NCI-H2171 treated with DMSO at 0.1 percent for 48 hours (cell line): ENCODE measurements around the gene TEC.

Experiments
- DNase-seq: peaks from one replicate; lab custom pipeline; 2025; lab: John Stamatoyannopoulos, UW

The TEC gene

DNA sequence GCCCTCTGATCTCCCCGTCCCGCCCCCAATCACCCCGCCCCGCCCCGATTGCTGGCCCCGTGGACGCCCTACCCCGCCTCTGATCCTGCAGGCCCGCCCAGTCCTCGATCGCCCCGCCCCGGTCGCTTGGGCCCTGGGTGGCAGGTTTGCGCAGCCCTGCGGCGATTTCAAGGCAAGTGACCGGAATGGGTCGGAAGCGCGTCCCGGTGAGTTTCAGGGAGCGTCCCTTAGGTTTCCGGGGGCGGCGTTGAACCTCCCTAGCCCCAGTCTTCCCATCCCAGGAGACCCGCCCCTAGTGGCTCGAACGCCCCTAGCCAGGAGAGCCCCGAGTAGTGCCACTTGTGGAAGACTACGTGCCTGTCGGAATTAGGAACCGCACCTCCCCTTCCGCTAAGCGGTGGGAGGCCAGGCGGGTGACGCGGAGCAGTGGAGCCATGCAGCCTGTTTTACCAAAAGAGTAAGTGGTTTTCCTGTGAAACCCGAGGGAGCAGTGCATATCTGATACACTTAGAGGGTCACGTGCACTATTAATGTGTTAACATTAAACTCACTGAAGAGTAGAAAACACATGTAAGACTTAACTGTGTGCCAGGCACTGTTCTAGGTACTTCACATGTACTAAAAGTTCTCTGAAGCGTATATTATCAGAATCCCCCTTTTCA lies 354 bp upstream of the TEC start:
- DNase-seq, result peak; percentile 11

GRCh38 chr4:48267574-48267973 lies 2.1 kb downstream of the TEC start:
- DNase-seq, result no peak

DNA sequence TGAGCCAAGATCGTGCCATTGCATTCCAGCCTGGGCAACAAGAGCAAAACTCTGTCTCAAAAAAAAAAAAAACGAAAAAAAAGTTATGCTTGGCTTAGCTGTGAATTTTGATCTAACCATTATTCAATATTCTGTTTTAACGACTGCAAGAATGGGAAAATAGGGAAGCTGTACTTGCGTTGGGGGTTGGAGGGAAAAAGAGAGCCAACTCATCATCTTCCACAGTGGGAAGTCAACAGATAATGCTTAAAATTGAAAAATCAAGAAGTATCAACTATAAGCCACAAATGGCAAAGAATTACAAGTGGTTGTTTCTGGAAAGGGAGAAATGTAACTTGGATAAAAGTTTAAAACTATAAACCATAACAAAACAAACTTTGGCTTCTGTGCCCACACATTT lies 2.9 kb downstream of the TEC start:
- no peak for DNase-seq

GRCh38 chr4:48262926-48263325 lies 6.7 kb downstream of the TEC start:
- DNase-seq, result no peak

GRCh38 chr4:48262484-48262883 lies 7.2 kb downstream of the TEC start:
- no peak for DNase-seq

GRCh38 chr4:48261281-48261680 lies 8.4 kb downstream of the TEC start:
- DNase-seq, result no peak

- DNase-seq, result no peak
These were observed 9.9 kb downstream of the TEC start for GRCh38 chr4:48259748-48260147.

GRCh38 chr4:48258845-48259397 lies 10.7 kb downstream of the TEC start:
- DNase-seq, result no peak

DNA sequence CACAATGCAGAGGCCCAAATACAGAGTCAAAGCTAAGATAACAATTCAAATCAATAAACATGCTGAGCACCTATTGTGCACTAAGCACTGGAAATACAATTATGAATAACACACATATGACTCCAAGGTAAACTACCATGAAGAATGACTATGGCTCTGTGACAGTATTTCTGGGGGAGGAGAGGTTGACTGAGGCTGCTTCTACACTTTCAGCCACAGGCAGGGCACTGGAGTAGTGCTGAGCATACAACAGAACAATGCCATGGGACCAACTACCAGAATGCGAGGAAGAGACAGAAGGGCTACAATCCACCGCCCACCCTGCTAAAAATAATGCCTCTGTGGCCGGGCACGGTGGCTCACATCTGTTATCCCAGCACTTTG lies 13.7 kb downstream of the TEC start:
- DNase-seq, result no peak

DNA sequence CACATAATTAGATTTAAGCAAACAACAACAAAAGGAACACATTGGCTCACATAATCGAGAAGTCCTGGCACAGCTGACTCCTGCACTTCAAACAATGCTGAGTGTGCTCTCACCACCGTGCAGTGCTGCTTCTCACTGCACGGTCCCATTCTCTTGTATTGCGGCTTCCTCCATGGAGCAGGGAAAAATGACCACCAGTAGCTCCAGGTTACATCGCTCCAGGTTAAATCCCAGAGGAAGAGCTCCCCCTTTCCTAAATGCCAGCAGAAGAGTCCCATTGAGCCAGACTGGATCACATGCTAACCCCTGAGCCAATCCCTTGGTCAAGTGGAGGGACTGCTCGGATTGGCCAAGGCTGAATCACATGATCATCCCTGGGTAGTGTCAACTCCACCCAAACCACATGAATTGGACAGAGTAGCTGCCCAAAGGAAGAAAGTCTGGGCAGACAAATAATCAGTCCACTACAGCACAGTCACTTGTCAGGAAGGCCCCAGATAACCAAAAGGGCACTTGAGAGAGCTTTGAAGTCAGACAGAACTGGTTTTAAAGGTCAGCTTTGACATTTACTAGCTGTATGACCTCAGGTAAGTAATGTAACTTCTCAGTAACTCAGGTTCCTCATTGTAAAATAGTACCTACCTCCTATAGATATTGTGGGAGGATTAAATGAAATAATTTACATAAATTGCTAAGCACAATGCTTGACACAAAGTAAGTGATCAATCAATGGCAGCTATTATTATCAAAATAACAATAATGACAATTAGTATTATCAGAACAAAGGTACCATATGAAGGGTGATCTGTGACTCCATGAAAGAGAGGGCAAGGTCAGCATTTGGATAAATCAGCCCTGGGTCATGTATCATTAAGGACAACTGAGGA lies 14.3 kb downstream of the TEC start:
- no peak for DNase-seq

DNA sequence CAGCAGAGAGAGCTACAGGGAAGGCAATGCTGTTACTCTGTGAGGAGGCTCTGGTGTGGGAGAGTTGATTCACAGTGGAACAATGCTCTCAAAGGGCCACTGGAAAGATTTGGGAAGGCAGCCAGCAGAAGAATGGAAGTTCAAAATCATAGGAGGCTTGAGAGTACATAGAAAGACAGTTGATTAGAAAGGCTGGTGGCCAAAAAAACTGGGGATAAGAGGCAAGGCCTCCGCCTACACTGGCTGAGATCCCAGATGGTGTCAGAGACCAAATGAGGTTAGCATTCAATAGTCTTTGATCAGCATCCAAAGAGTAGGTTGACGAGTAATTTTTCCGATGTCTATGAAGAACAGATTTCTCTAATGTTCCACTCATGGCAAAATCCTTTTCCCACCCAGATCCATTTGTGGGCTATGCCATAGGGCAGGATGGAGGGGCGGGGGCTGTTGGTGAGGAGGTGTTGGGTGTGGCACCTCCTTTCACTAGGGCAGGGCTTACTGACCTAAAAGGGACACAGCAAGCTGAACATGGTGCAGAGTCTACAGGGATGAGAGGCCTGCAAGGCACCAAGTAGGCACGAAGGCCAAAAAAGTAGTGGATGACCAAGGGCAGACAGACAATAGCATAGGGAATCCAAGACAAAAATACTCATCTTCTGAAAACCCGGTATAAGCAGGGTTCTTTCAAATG lies 15.1 kb downstream of the TEC start:
- DNase-seq, result no peak

- DNase-seq, result no peak
These were observed 17.3 kb downstream of the TEC start for GRCh38 chr4:48252313-48252712.

DNA sequence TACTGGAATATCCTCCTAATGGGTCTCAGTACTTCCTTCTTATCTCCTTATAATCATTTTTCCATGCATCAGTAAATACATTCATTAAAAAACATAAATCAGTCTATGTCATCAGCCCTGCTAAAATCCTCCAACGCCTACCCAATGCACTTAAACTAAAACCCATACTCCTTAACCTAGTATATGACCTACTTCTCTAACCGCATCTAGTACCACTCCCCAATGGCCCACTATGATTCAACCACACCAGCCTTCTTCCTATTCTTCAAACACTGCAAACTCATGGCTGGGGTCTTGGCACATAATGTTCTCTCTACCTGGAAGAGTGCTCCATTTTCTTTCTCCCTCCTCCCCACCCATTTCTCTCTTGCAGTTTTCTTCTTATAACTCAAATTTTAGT lies 18.7 kb downstream of the TEC start:
- no peak for DNase-seq

DNA sequence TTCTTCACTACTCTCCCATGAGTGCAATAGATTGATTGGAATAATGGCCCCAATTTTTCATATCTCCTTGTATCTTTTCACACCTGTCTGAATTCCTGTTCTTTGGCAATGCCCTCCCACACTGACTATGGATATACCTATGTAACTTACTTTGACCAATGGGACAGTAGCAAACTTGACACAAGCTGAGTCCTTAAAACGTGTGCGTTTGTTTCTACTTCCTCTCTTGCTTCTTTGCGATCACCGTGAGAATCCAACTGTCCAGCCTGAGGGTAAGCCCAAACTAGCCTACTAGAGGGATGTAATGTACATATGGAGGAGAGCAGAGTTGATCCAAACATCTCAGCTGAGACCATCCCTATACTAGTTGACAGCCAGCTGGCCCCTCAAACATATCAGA lies 19.3 kb downstream of the TEC start:
- DNase-seq, result no peak

DNA sequence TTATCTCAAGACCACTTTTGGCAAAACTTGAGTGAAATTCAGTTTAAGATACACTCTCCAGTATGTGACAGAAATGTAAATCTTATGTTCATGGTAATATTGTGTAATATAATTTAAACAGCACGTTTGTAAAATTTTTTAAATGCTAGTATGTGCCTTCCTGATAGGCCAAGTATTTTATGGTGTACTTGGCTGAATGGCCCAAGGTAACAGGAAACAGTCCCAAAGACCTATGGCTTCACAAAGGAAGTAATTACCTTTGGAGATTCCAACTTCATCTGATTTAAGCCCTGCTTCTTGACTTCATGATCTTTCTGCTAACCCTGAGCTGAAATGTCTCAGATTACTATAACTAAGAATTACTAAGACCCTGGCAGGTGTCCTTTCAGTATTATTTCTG lies 20.3 kb downstream of the TEC start:
- no peak for DNase-seq

DNA sequence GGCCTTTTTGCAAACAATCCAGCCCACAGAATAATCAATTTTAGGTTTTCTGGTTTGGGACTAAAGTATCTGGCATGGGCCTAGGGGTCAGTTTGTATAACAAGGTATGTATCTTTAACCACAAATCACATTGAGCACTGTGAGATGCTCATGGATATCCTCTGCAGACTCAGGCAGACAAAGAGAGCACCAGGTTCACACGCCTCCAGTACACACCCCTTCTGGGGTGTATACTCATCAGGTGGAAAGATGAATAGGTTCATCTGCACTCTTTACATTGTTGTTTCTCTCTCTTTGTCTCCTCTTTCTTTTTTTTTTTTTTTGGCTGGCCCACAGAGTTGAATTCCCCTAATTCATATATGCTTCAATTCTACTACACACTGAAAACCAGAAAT lies 21.1 kb downstream of the TEC start:
- DNase-seq, result no peak

GRCh38 chr4:48247878-48248558 lies 21.6 kb downstream of the TEC start:
- no peak for DNase-seq

DNA sequence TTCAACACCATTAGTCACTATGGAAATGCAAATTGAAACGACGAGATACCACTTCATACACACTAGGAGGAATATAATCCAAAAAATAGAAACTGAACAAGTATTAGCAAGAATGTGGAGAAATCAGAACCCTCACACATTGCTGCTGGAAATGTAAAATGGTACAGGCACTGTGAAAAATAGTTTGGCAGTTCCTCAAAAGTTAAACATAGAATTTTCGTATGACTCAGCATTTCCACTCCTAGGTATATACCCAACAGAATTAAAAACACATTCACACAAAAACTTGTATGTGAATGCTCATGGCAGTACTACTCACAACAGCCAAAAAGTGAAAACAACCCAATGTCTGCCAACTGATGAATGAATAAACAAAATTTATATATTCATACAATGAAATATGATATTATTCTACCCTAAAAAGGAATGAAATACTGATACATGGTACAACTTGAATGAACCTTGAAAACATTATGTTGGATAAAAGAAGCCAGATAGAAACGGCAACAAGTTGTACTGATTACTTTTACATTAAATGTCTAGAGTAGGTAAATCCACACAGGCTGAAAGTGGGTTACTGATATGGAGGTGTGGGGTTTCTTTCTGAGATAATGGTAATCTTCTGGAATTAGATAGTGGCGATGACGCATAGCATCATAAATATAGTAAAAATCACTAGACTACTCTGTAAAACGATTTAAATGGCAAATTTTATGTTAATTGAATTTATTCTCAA lies 22.3 kb downstream of the TEC start:
- no peak for DNase-seq

DNA sequence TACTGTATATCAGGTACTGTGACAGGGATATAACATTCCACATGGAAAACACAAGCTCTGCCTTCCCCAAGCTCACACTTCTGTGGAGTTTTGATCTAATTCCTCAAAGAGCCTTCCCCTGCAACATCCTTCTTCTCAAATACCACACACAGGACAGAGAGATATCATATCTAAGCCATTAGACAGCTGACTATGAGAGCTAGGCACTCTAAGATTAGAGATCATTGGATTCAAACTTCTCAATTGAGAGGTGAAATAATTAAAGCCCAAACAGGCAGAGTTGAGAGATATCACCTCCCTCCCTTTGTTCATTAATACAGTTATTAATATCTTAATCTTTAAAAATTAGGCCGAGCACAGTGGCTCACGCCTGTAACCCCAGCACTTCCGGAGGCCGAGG lies 25.0 kb downstream of the TEC start:
- DNase-seq, result no peak

- DNase-seq, result no peak
These were observed 25.8 kb downstream of the TEC start for GRCh38 chr4:48243887-48244286.

DNA sequence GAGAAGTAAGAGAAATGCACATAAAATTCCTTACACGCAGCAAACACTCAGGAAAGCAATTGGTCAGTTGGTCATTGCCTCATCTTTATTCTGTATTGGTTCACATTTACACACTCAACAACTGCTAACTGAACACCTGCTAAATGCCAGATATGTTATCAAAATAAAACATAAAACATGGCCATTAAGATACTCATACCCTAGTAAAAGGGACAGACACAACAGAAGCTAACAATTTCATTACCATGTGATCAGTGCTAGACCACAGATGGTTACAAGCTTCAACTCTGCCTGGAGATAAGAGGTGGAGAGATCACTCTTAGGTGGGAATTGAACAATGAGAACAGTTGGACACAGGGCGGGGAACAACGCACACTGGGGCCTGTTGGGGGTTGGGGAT lies 26.2 kb downstream of the TEC start:
- DNase-seq, result no peak
